ENCODE measurements around the gene ZNF580. TPM values are rescaled to one million over a fixed set of nuclear protein-coding genes. Genes with fewer than 3 reads are reported as not detected.

The ZNF580 gene
- total and polyA plus RNA-seq, 2 of the 13 experiments (the other 11 are each of a cell fraction or from before 2014, with no cell fraction given) = 4.4 to 6.0 TPM

DNA sequence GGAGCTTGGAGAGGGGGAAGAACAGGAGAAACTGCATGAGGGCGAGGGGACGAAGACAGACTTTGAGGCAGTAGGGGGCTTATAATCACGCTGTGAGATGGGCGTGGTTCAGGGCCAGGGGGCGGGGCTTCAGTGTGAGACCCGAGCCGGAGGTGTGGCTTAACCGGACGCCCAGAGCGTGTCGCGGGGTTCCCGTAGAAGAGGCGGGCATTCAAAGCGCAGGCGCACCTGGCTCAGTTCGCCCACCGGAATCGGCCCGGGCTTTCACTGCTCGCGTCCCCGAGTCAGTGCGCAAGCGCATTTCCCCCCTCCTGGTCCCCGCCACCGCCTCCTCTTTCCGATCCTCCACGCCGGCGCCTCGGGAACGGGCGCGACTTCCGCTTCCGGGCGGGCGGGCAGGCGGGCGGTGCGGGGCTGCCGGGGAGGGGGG lies 35.6 kb upstream of the ZNF580 start (continued):
- TF ChIP-seq, protein P1, sequence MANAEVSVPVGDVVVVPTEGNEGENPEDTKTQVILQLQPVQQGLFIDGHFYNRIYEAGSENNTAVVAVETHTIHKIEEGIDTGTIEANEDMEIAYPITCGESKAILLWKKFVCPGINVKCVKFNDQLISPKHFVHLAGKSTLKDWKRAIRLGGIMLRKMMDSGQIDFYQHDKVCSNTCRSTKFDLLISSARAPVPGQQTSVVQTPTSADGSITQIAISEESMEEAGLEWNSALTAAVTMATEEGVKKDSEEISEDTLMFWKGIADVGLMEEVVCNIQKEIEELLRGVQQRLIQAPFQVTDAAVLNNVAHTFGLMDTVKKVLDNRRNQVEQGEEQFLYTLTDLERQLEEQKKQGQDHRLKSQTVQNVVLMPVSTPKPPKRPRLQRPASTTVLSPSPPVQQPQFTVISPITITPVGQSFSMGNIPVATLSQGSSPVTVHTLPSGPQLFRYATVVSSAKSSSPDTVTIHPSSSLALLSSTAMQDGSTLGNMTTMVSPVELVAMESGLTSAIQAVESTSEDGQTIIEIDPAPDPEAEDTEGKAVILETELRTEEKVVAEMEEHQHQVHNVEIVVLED (CRISPR knock-in tag; IDR thresholded peaks at IDR 0.05; ENCODE audit: borderline replicate concordance) = peak; percentile 54; the same call in 1 of the 2 replicates
- TF ChIP-seq ELF3 (CRISPR knock-in tag; IDR thresholded peaks at IDR 0.05) (peak; percentile 51; the same call in 1 of the 2 replicates), ZNF136 (CRISPR knock-in tag; IDR thresholded peaks at IDR 0.05; ENCODE audit: low read depth) (no peak), AGO1 (IDR thresholded peaks at IDR 0.05; ENCODE audit: low read depth, low read length, poor library complexity, severe bottlenecking) (peak; percentile 93), SIX4 (CRISPR knock-in tag; IDR thresholded peaks at IDR 0.05) (peak; percentile 20; the same call in 1 of the 2 replicates), SP1 (IDR thresholded peaks at IDR 0.05) (no peak), SP1 (CRISPR knock-in tag; IDR thresholded peaks at IDR 0.05) (peak; percentile 69), IRF9 (CRISPR knock-in tag; IDR thresholded peaks at IDR 0.05; ENCODE audit: borderline replicate concordance) (no peak), SP4 (CRISPR knock-in tag; IDR thresholded peaks at IDR 0.05) (peak; percentile 82), FOXK1 (CRISPR knock-in tag; IDR thresholded peaks at IDR 0.05; ENCODE audit: borderline replicate concordance, low read depth) (peak; percentile 57; the same call in 1 of the 2 replicates), JUND (CRISPR knock-in tag; IDR thresholded peaks at IDR 0.05) (no peak), ZNF691 (CRISPR knock-in tag; IDR thresholded peaks at IDR 0.05; ENCODE audit: borderline replicate concordance, low read depth) (no peak), E2F5 (CRISPR knock-in tag; conservative IDR thresholded peaks at IDR 0.05) (0 out of 2 replicates have a peak, but pooled peaks have one; percentile 43)
- TF ChIP-seq, protein P2, sequence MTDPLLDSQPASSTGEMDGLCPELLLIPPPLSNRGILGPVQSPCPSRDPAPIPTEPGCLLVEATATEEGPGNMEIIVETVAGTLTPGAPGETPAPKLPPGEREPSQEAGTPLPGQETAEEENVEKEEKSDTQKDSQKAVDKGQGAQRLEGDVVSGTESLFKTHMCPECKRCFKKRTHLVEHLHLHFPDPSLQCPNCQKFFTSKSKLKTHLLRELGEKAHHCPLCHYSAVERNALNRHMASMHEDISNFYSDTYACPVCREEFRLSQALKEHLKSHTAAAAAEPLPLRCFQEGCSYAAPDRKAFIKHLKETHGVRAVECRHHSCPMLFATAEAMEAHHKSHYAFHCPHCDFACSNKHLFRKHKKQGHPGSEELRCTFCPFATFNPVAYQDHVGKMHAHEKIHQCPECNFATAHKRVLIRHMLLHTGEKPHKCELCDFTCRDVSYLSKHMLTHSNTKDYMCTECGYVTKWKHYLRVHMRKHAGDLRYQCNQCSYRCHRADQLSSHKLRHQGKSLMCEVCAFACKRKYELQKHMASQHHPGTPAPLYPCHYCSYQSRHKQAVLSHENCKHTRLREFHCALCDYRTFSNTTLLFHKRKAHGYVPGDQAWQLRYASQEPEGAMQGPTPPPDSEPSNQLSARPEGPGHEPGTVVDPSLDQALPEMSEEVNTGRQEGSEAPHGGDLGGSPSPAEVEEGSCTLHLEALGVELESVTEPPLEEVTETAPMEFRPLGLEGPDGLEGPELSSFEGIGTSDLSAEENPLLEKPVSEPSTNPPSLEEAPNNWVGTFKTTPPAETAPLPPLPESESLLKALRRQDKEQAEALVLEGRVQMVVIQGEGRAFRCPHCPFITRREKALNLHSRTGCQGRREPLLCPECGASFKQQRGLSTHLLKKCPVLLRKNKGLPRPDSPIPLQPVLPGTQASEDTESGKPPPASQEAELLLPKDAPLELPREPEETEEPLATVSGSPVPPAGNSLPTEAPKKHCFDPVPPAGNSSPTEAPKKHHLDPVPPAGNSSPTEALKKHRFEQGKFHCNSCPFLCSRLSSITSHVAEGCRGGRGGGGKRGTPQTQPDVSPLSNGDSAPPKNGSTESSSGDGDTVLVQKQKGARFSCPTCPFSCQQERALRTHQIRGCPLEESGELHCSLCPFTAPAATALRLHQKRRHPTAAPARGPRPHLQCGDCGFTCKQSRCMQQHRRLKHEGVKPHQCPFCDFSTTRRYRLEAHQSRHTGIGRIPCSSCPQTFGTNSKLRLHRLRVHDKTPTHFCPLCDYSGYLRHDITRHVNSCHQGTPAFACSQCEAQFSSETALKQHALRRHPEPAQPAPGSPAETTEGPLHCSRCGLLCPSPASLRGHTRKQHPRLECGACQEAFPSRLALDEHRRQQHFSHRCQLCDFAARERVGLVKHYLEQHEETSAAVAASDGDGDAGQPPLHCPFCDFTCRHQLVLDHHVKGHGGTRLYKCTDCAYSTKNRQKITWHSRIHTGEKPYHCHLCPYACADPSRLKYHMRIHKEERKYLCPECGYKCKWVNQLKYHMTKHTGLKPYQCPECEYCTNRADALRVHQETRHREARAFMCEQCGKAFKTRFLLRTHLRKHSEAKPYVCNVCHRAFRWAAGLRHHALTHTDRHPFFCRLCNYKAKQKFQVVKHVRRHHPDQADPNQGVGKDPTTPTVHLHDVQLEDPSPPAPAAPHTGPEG (CRISPR knock-in tag; IDR thresholded peaks at IDR 0.05) = peak; percentile 83
- TF ChIP-seq, protein P3, sequence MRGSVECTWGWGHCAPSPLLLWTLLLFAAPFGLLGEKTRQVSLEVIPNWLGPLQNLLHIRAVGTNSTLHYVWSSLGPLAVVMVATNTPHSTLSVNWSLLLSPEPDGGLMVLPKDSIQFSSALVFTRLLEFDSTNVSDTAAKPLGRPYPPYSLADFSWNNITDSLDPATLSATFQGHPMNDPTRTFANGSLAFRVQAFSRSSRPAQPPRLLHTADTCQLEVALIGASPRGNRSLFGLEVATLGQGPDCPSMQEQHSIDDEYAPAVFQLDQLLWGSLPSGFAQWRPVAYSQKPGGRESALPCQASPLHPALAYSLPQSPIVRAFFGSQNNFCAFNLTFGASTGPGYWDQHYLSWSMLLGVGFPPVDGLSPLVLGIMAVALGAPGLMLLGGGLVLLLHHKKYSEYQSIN (CRISPR knock-in tag; IDR thresholded peaks at IDR 0.05; ENCODE audit: borderline replicate concordance) = no peak
- TF ChIP-seq, protein P4, sequence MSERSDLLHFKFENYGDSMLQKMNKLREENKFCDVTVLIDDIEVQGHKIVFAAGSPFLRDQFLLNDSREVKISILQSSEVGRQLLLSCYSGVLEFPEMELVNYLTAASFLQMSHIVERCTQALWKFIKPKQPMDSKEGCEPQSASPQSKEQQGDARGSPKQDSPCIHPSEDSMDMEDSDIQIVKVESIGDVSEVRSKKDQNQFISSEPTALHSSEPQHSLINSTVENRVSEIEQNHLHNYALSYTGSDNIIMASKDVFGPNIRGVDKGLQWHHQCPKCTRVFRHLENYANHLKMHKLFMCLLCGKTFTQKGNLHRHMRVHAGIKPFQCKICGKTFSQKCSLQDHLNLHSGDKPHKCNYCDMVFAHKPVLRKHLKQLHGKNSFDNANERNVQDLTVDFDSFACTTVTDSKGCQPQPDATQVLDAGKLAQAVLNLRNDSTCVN (CRISPR knock-in tag; IDR thresholded peaks at IDR 0.05; ENCODE audit: borderline replicate concordance) = no peak
